ENCODE results near the gene NDST1. TPM values are rescaled to one million over a fixed set of nuclear protein-coding genes. Genes with fewer than 3 reads are reported as not detected.

NDST1 gene
- total RNA-seq, 1 donor: 104 TPM

GRCh38 chr5:150551066-150551465 is 43.1 kb downstream of the NDST1 start:
- Histone ChIP-seq H3K4me2 (ENCODE audit: insufficient read depth, low read length) (no peak overlapping the region), H3K79me2 (ENCODE audit: insufficient read depth, low read length) (peaks cover 7% of the 10 kb centered on the region), H3K27me3 (ENCODE audit: insufficient read depth, low read length) (no peaks in the 10 kb centered on the region), H3K36me3 (ENCODE audit: insufficient read depth, low read length) (peaks cover 92% of the 10 kb centered on the region), H3K4me1 (ENCODE audit: insufficient read depth, low read length) (peaks cover 6% of the 10 kb centered on the region), H2AFZ (ENCODE audit: low read length) (no peak overlapping the region), H3K9me3 (ENCODE audit: low read depth, low read length) (no peaks in the 10 kb centered on the region), H4K20me1 (ENCODE audit: insufficient read depth, low read length) (peaks cover 14% of the 10 kb centered on the region), H3K27ac (ENCODE audit: low read depth, low read length) (no peak overlapping the region), H3K4me3 (ENCODE audit: insufficient read depth, low read length) (no peak overlapping the region)
- TF ChIP-seq, protein P1, sequence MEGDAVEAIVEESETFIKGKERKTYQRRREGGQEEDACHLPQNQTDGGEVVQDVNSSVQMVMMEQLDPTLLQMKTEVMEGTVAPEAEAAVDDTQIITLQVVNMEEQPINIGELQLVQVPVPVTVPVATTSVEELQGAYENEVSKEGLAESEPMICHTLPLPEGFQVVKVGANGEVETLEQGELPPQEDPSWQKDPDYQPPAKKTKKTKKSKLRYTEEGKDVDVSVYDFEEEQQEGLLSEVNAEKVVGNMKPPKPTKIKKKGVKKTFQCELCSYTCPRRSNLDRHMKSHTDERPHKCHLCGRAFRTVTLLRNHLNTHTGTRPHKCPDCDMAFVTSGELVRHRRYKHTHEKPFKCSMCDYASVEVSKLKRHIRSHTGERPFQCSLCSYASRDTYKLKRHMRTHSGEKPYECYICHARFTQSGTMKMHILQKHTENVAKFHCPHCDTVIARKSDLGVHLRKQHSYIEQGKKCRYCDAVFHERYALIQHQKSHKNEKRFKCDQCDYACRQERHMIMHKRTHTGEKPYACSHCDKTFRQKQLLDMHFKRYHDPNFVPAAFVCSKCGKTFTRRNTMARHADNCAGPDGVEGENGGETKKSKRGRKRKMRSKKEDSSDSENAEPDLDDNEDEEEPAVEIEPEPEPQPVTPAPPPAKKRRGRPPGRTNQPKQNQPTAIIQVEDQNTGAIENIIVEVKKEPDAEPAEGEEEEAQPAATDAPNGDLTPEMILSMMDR (IDR thresholded peaks at IDR 0.05; ENCODE audit: extremely low read depth, low read depth, low read length): no peak
- DNase-seq (ENCODE audit: insufficient read length, low spot score, missing footprints): no peak

GRCh38 chr5:150553402-150553801 is 45.5 kb downstream of the NDST1 start:
- Histone ChIP-seq H3K9me3 (ENCODE audit: low read depth, low read length) (no peaks in the 10 kb centered on the region), H3K27me3 (ENCODE audit: insufficient read depth, low read length) (no peaks in the 10 kb centered on the region), H4K20me1 (ENCODE audit: insufficient read depth, low read length) (peaks cover 21% of the 10 kb centered on the region), H3K79me2 (ENCODE audit: insufficient read depth, low read length) (peaks cover 5% of the 10 kb centered on the region), H2AFZ (ENCODE audit: low read length) (no peak overlapping the region), H3K4me1 (ENCODE audit: insufficient read depth, low read length) (peaks cover 6% of the 10 kb centered on the region), H3K36me3 (ENCODE audit: insufficient read depth, low read length) (peaks cover 87% of the 10 kb centered on the region), H3K27ac (ENCODE audit: low read depth, low read length) (no peak overlapping the region), H3K4me2 (ENCODE audit: insufficient read depth, low read length) (no peak overlapping the region), H3K4me3 (ENCODE audit: insufficient read depth, low read length) (no peak overlapping the region)
- TF ChIP-seq, protein P1 (IDR thresholded peaks at IDR 0.05; ENCODE audit: extremely low read depth, low read depth, low read length): no peak
- no peak for DNase-seq (ENCODE audit: insufficient read length, low spot score, missing footprints)

DNA sequence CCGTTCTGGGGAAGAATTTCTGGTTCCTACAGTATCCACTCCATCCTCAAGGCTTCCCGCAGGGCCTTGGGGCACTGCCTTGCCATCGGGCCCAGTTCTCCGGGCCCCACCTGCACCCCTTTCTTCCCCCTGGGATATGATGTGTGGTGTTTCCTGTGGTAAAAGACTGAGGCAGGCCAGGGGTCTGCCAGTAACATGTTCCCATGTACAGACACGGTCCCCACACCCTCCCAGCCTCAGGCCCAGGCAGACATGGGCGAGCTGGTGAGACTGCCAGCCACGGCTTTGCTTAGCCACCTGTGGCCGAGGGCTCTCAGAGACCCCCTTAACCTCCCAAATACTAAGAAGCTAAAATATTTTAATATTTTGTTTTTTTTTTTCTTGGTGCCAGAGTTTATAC is 46.0 kb downstream of the NDST1 start:
- Histone ChIP-seq H3K27me3 (ENCODE audit: insufficient read depth, low read length) (no peaks in the 10 kb centered on the region), H3K36me3 (ENCODE audit: insufficient read depth, low read length) (peaks cover 84% of the 10 kb centered on the region), H3K4me3 (ENCODE audit: insufficient read depth, low read length) (no peak overlapping the region), H3K79me2 (ENCODE audit: insufficient read depth, low read length) (peaks cover 5% of the 10 kb centered on the region), H4K20me1 (ENCODE audit: insufficient read depth, low read length) (peaks cover 21% of the 10 kb centered on the region), H3K9me3 (ENCODE audit: low read depth, low read length) (no peaks in the 10 kb centered on the region), H3K4me1 (ENCODE audit: insufficient read depth, low read length) (peaks cover 6% of the 10 kb centered on the region), H3K4me2 (ENCODE audit: insufficient read depth, low read length) (no peak overlapping the region), H2AFZ (ENCODE audit: low read length) (no peak overlapping the region), H3K27ac (ENCODE audit: low read depth, low read length) (no peak overlapping the region)
- no peak for DNase-seq (ENCODE audit: insufficient read length, low spot score, missing footprints)
- TF ChIP-seq, protein P1 (IDR thresholded peaks at IDR 0.05; ENCODE audit: extremely low read depth, low read depth, low read length): no peak

DNA sequence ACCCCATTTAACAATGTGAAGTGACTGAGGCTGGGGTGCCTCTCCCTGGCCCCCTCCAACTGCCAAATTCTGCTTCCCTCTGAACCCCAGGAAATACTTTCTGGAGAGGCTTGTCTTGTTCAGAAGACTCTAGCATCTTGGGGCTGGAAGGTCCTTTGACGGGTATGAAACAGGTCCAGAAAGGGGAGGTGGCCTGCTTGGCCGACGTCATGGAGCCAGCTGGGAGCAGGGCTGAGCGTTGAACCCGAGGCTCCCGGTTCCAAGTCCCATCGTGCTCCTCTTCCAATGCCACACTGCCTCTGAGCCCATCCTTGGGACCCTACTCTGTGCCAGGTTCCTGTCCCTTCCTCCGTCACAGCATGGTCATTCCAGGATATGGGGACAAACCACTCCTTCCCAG is 46.9 kb downstream of the NDST1 start:
- peak; percentile 72 for DNase-seq (ENCODE audit: insufficient read length, low spot score, missing footprints)
- TF ChIP-seq, protein P1 (IDR thresholded peaks at IDR 0.05; ENCODE audit: extremely low read depth, low read depth, low read length): no peak
- peaks cover 21% of the 10 kb centered on the region for H4K20me1 ChIP-seq (ENCODE audit: insufficient read depth, low read length)
- no peaks in the 10 kb centered on the region for H3K27me3 ChIP-seq (ENCODE audit: insufficient read depth, low read length)
- H3K36me3 ChIP-seq (ENCODE audit: insufficient read depth, low read length): peaks cover 77% of the 10 kb centered on the region
- no peak overlapping the region for H3K4me2 ChIP-seq (ENCODE audit: insufficient read depth, low read length)
- H3K27ac ChIP-seq (ENCODE audit: low read depth, low read length): no peak overlapping the region
- peaks cover 14% of the 10 kb centered on the region for H3K4me1 ChIP-seq (ENCODE audit: insufficient read depth, low read length)
- no peak overlapping the region for H3K4me3 ChIP-seq (ENCODE audit: insufficient read depth, low read length)
- H2AFZ ChIP-seq (ENCODE audit: low read length): no peak overlapping the region
- no peaks in the 10 kb centered on the region for H3K9me3 ChIP-seq (ENCODE audit: low read depth, low read length)
- H3K79me2 ChIP-seq (ENCODE audit: insufficient read depth, low read length): peaks cover 5% of the 10 kb centered on the region

Measured in osteoblast (primary cell).